Measurements from ENCODE around the gene KCNB1.

DNA sequence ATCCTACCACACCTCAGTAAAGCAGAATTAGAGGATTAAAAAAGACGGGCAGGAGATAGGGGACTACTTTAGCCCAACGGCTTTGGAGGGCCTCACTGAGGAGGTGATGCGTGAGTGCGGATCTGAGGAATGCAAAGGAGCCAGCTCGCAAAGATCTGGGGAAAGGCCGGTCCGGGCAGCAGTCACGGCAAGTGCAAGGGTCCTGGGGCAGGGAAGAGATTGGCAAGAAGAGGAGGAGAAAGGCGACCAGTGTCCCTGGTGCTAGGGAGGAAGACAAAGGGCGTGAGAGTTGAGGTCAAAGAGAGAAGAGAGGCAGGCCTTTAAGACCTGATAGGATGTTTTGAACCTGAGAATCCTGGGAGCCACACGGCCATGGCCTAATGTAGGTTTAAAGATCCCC, 86.8 kb downstream of the KCNB1 start:
- TF ChIP-seq SUZ12 (IDR thresholded peaks at IDR 0.05; ENCODE audit: extremely low read depth, insufficient read depth, insufficient read length) (no peak), YY1 (IDR thresholded peaks at IDR 0.05; ENCODE audit: insufficient read depth, insufficient read length) (no peak)

Data from NT2/D1 (cell line).